H1 (cell line): ENCODE measurements around the gene MCC.

Experiments
- CEBPB ChIP-seq: IDR thresholded peaks from 2 replicates; pipeline ENCODE4 v1.6.1; 2012; ENCODE audit warnings: low read depth, low read length
- EP300 ChIP-seq, 2 experiments: IDR thresholded peaks; 1 replicate in 1 of 2; 2 replicates in 1 of 2; pipeline ENCODE4 v1.6.1; 2011 to 2012; ENCODE audit warnings: low read depth in 2 of 2, low read length in 2 of 2, mild to moderate bottlenecking in 2 of 2, borderline replicate concordance in 1 of 2, inconsistent platforms in 1 of 2, moderate library complexity in 1 of 2
- EZH2 ChIP-seq: fragments of 200-600 bp; sonication (generic); IDR thresholded peaks from 2 replicates; pipeline ENCODE4 v1.7.1; 2012; ENCODE audit warnings: low read depth, mild to moderate bottlenecking, moderate library complexity, low read length, inconsistent platforms; ENCODE audit not compliant: severe bottlenecking
- SIN3A ChIP-seq, 2 experiments: IDR thresholded peaks in 1 of 2; conservative IDR thresholded peaks in 1 of 2; 2 replicates each; pipeline ENCODE4 v1.6.1; 2011 to 2012; ENCODE audit warnings: low read length in 2 of 2, improper control_type of control experiment in 1 of 2, low read depth in 1 of 2, mild to moderate bottlenecking in 1 of 2
- SP1 ChIP-seq: IDR thresholded peaks from 2 replicates; pipeline ENCODE4 v1.6.1; 2011; ENCODE audit warnings: low read depth, low read length
- ZNF274 ChIP-seq: IDR thresholded peaks from 2 replicates; pipeline ENCODE4 v1.7.0; 2012; ENCODE audit warnings: low read length, borderline replicate concordance; ENCODE audit errors: extremely low read depth
- TF ChIP-seq, protein P1 (sequence below), 3 experiments: IDR thresholded peaks; 1 replicate in 2 of 3; 2 replicates in 1 of 3; pipeline versions ENCODE4 v1.5.1 to v1.6.1; 2011; ENCODE audit warnings: low read length in 3 of 3, mild to moderate bottlenecking in 3 of 3, inconsistent platforms in 2 of 3, low read depth in 1 of 3, moderate library complexity in 1 of 3; ENCODE audit not compliant: insufficient read depth in 1 of 3; ENCODE audit errors: control extremely low read depth in 1 of 3

DNA sequence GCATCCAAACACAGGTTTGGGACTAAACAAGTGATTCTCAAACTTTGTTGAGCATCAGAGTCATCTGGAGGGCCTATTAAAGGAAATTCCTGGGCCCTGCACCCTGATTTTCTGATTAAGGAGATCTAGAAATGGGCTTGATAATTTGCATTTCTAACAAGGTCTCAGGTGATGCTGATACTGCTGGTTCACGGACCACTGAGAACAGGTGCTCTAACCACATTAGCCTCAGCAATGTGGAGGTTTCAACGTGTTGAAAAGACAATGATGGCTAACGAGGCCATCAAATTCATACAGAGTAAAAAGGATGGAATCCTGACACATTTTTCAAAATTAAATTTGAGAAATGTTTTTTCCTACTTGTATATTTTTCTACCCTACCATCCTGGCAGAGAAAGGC lies 225.6 kb downstream of the MCC start:
- TF ChIP-seq, protein P1, sequence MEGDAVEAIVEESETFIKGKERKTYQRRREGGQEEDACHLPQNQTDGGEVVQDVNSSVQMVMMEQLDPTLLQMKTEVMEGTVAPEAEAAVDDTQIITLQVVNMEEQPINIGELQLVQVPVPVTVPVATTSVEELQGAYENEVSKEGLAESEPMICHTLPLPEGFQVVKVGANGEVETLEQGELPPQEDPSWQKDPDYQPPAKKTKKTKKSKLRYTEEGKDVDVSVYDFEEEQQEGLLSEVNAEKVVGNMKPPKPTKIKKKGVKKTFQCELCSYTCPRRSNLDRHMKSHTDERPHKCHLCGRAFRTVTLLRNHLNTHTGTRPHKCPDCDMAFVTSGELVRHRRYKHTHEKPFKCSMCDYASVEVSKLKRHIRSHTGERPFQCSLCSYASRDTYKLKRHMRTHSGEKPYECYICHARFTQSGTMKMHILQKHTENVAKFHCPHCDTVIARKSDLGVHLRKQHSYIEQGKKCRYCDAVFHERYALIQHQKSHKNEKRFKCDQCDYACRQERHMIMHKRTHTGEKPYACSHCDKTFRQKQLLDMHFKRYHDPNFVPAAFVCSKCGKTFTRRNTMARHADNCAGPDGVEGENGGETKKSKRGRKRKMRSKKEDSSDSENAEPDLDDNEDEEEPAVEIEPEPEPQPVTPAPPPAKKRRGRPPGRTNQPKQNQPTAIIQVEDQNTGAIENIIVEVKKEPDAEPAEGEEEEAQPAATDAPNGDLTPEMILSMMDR (IDR thresholded peaks at IDR 0.05; ENCODE audit: control extremely low read depth in 1 of 3, insufficient read depth in 1 of 3, low read depth in 1 of 3, low read length in 3 of 3): no peak
- TF ChIP-seq SIN3A (conservative IDR thresholded peaks at IDR 0.05 in 1 of 2, IDR thresholded peaks at IDR 0.05 in 1 of 2; ENCODE audit: low read depth in 1 of 2, low read length in 2 of 2) (no peak), EZH2 (no peak), ZNF274 (no peak), SP1 (no peak), EP300 (IDR thresholded peaks at IDR 0.05; ENCODE audit: borderline replicate concordance in 1 of 2, low read depth in 2 of 2, low read length in 2 of 2) (no peak), CEBPB (no peak)
